ENCODE results near the gene UBD.

The UBD gene

GRCh38 chr6:29576056-29576455, 16.5 kb upstream of the UBD start:
- no peak for DNase-seq (ENCODE audit: low spot score)
- no peak for TF ChIP-seq CTCF (IDR thresholded peaks at IDR 0.05; ENCODE audit: extremely low read depth, missing control alignments)

GRCh38 chr6:29567991-29568390, 8.5 kb upstream of the UBD start:
- no peak for DNase-seq (ENCODE audit: low spot score)
- TF ChIP-seq CTCF (IDR thresholded peaks at IDR 0.05; ENCODE audit: extremely low read depth, missing control alignments), result no peak

GRCh38 chr6:29567541-29567940, 8.0 kb upstream of the UBD start:
- no peak for DNase-seq (ENCODE audit: low spot score)
- TF ChIP-seq CTCF (IDR thresholded peaks at IDR 0.05; ENCODE audit: extremely low read depth, missing control alignments), result no peak

- TF ChIP-seq CTCF (IDR thresholded peaks at IDR 0.05; ENCODE audit: extremely low read depth, missing control alignments), result no peak
- DNase-seq (ENCODE audit: low spot score), result no peak
Observed at GRCh38 chr6:29566856-29567255, 7.3 kb upstream of the UBD start.

GRCh38 chr6:29564875-29565274, 5.3 kb upstream of the UBD start:
- TF ChIP-seq CTCF (IDR thresholded peaks at IDR 0.05; ENCODE audit: extremely low read depth, missing control alignments), result no peak
- DNase-seq (ENCODE audit: low spot score), result peak; percentile 58

GRCh38 chr6:29563435-29563965, 4.0 kb upstream of the UBD start:
- no peak for DNase-seq (ENCODE audit: low spot score)

GRCh38 chr6:29561606-29562181, 2.2 kb upstream of the UBD start:
- DNase-seq (ENCODE audit: low spot score), result no peak
- no peak for TF ChIP-seq CTCF (IDR thresholded peaks at IDR 0.05; ENCODE audit: extremely low read depth, missing control alignments)

More at GRCh38 chr6:29563435-29563965, 4.0 kb upstream of the UBD start:
- no peak for TF ChIP-seq CTCF (IDR thresholded peaks at IDR 0.05; ENCODE audit: extremely low read depth, missing control alignments)
